GM23248 (cell line): Measurements from ENCODE around the gene LIN37.

Experiments
- EZH2 ChIP-seq: fragments of 200-600 bp; sonication (generic); IDR thresholded peaks from 2 replicates; pipeline ENCODE4 v1.6.1; 2018; ENCODE audit warnings: antibody characterized with exemption, mild to moderate bottlenecking; ENCODE audit not compliant: insufficient read depth, poor library complexity, severe bottlenecking
- EZH2phosphoT487 ChIP-seq: fragments of 200-600 bp; sonication (generic); IDR thresholded peaks from 2 replicates; pipeline ENCODE4 v1.6.1; 2018; ENCODE audit warnings: antibody characterized with exemption, moderate library complexity, mild to moderate bottlenecking, low read depth; ENCODE audit not compliant: insufficient read depth

GRCh38 chr19:35732540-35733179, 15.7 kb upstream of the LIN37 start:
- no peak for TF ChIP-seq EZH2
- TF ChIP-seq EZH2phosphoT487 = no peak
